Liver (tissue), 9 donors: ENCODE data around the gene SNAPC3. TPM values are rescaled to one million over a fixed set of nuclear protein-coding genes. Genes with fewer than 3 reads are reported as not detected.
A peak's percentile ranks its signal among the peaks of the same experiment; 100 is the strongest.

Source experiments
- DNase-seq: peaks from one replicate; pipeline ENCODE4 v3.0.0-alpha.2; 2017; ENCODE audit warnings: low spot score
- H3K27ac ChIP-seq, 2 donors: one replicate each; pipeline ENCODE4 v1.7.0; 2013; ENCODE audit warnings: inconsistent platforms in 2 of 2, low read length in 2 of 2, control low read depth in 1 of 2, low read depth in 1 of 2, mild to moderate bottlenecking in 1 of 2
- H3K27me3 ChIP-seq, 4 donors: one replicate each; pipeline versions ENCODE4 v1.6.1 to v1.7.0; 2013; ENCODE audit warnings: low read length in 3 of 4, inconsistent platforms in 1 of 4, mild to moderate bottlenecking in 1 of 4, moderate library complexity in 1 of 4; ENCODE audit not compliant: control insufficient read depth in 4 of 4, insufficient read depth in 4 of 4
- H3K36me3 ChIP-seq, 4 donors: one replicate each; pipeline versions ENCODE4 v1.6.1 to v1.7.0; 2013; ENCODE audit warnings: low read length in 3 of 4, mild to moderate bottlenecking in 3 of 4, low read depth in 1 of 4, moderate library complexity in 1 of 4; ENCODE audit not compliant: control insufficient read depth in 4 of 4, insufficient read depth in 3 of 4
- H3K4me1 ChIP-seq, 4 donors: one replicate each; pipeline versions ENCODE4 v1.6.1 to v1.7.0; 2013; ENCODE audit warnings: low read length in 3 of 4, mild to moderate bottlenecking in 3 of 4, moderate library complexity in 1 of 4; ENCODE audit not compliant: control insufficient read depth in 4 of 4, insufficient read depth in 4 of 4
- H3K4me3 ChIP-seq, 3 donors: one replicate each; pipeline versions ENCODE4 v1.6.1 to v1.7.0; 2013; ENCODE audit warnings: low read length in 3 of 3, control low read depth in 1 of 3, low read depth in 1 of 3, mild to moderate bottlenecking in 1 of 3
- H3K9ac ChIP-seq, 2 donors: one replicate each; pipeline ENCODE4 v1.7.0; 2013; ENCODE audit warnings: low read length in 2 of 2, mild to moderate bottlenecking in 2 of 2, moderate library complexity in 2 of 2, control low read depth in 1 of 2, low read depth in 1 of 2
- H3K9me3 ChIP-seq, 4 donors: one replicate each; pipeline versions ENCODE4 v1.6.1 to v1.7.0; 2013; ENCODE audit warnings: low read length in 3 of 4; ENCODE audit not compliant: control insufficient read depth in 4 of 4
- EGR1 ChIP-seq, 2 donors: IDR thresholded peaks; 2 replicates each; pipeline ENCODE4 v1.6.1; 2016 to 2018; ENCODE audit warnings: antibody characterized with exemption in 2 of 2, low read depth in 2 of 2
- FOXA1 ChIP-seq: IDR thresholded peaks from 2 replicates; pipeline ENCODE4 v1.6.1; 2016; ENCODE audit warnings: antibody characterized with exemption
- FOXA2 ChIP-seq: IDR thresholded peaks from 2 replicates; pipeline ENCODE4 v1.6.1; 2016; ENCODE audit warnings: antibody characterized with exemption
- GABPA ChIP-seq, 2 donors: IDR thresholded peaks in 1 of 2; conservative IDR thresholded peaks in 1 of 2; 2 replicates each; pipeline ENCODE4 v1.6.1; 2016; ENCODE audit warnings: antibody characterized with exemption in 2 of 2, mild to moderate bottlenecking in 1 of 2, moderate library complexity in 1 of 2
- HNF4A ChIP-seq, 2 donors: conservative IDR thresholded peaks; 2 replicates each; pipeline ENCODE4 v1.6.1; 2016; ENCODE audit warnings: antibody characterized with exemption in 2 of 2, mild to moderate bottlenecking in 2 of 2
- HNF4G ChIP-seq: IDR thresholded peaks from 2 replicates; pipeline ENCODE4 v1.6.1; 2016; ENCODE audit warnings: antibody characterized with exemption
- JUND ChIP-seq, 2 donors: IDR thresholded peaks; 2 replicates each; pipeline ENCODE4 v1.6.1; 2016; ENCODE audit warnings: antibody characterized with exemption in 2 of 2
- NR2F2 ChIP-seq: IDR thresholded peaks from 2 replicates; pipeline ENCODE4 v1.6.1; 2016; ENCODE audit warnings: antibody characterized with exemption
- RAD21 ChIP-seq, 2 donors: IDR thresholded peaks; 2 replicates each; pipeline ENCODE4 v1.6.1; 2016; ENCODE audit warnings: antibody characterized with exemption in 2 of 2, mild to moderate bottlenecking in 2 of 2
- RXRA ChIP-seq, 2 donors: IDR thresholded peaks; 2 replicates each; pipeline ENCODE4 v1.6.1; 2017 to 2018; ENCODE audit warnings: antibody characterized with exemption in 2 of 2, mild to moderate bottlenecking in 1 of 2
- SP1 ChIP-seq: IDR thresholded peaks from 2 replicates; pipeline ENCODE4 v1.6.1; 2018; ENCODE audit warnings: antibody characterized with exemption, mild to moderate bottlenecking
- TAF1 ChIP-seq: conservative IDR thresholded peaks from 2 replicates; pipeline ENCODE4 v1.6.1; 2016; ENCODE audit warnings: antibody characterized with exemption, mild to moderate bottlenecking
- YY1 ChIP-seq: IDR thresholded peaks from 2 replicates; pipeline ENCODE4 v1.6.1; 2016; ENCODE audit warnings: antibody characterized with exemption, mild to moderate bottlenecking
- WGBS: extraction: QIAGEN DNeasy Blood & Tissue Kit; methylation state at CpG from one replicate; pipeline ENCODE4 v1.1.7; 2013; 5-methylcytosine and 5-hydroxymethylcytosine counted together
- polyA plus RNA-seq, 2 donors: library from polyadenylated mRNA; stranded (reverse) in 1 of 2; unstranded in 1 of 2; fragments of 200-250 nt in 1 of 2; fragments of >200 nt in 1 of 2; fragmentation: Nextera tagmentation in 1 of 2; extraction: Ambion mirVana in 1 of 2; gene quantifications; one replicate each; pipeline versions ENCODE4 v1.2.1 to v1.2.3, GENCODE V29; 2013 to 2015
- total RNA-seq, 2 donors: library from RNA; depleted of rRNA; stranded (reverse); fragments of >200 nt; gene quantifications; one replicate each; pipeline ENCODE4 v1.2.3, GENCODE V29; 2014
- TF ChIP-seq, protein P1 (sequence below): IDR thresholded peaks from 2 replicates; pipeline ENCODE4 v1.6.1; 2016; ENCODE audit warnings: antibody characterized with exemption, mild to moderate bottlenecking
- TF ChIP-seq, protein P2 (sequence below): IDR thresholded peaks from 2 replicates; pipeline ENCODE4 v1.6.1; 2016; ENCODE audit warnings: antibody characterized with exemption
- TF ChIP-seq, protein P3 (sequence below): IDR thresholded peaks from 2 replicates; pipeline ENCODE4 v1.6.1; 2016; ENCODE audit warnings: antibody characterized with exemption
- TF ChIP-seq, protein P4 (sequence below): fragments of 150-350 bp; IDR thresholded peaks from 2 replicates; pipeline ENCODE4 v1.5.1; 2017; ENCODE audit warnings: improper control_type of control experiment, low read depth, low read length; ENCODE audit not compliant: missing input control
- TF ChIP-seq, protein P5 (sequence below): IDR thresholded peaks from 2 replicates; pipeline ENCODE4 v1.6.1; 2016; ENCODE audit warnings: antibody characterized with exemption
- donor health status: healthy.
- donor health status: healthy.
- donor health status: healthy.
- donor health status: healthy.
- donor health status: healthy.

Gene SNAPC3
- 10 to 100 TPM; 18.9 to 19.6 TPM for total RNA-seq
- polyA plus RNA-seq, result 1 to 10 TPM; 7.4 to 8.0 TPM

DNA sequence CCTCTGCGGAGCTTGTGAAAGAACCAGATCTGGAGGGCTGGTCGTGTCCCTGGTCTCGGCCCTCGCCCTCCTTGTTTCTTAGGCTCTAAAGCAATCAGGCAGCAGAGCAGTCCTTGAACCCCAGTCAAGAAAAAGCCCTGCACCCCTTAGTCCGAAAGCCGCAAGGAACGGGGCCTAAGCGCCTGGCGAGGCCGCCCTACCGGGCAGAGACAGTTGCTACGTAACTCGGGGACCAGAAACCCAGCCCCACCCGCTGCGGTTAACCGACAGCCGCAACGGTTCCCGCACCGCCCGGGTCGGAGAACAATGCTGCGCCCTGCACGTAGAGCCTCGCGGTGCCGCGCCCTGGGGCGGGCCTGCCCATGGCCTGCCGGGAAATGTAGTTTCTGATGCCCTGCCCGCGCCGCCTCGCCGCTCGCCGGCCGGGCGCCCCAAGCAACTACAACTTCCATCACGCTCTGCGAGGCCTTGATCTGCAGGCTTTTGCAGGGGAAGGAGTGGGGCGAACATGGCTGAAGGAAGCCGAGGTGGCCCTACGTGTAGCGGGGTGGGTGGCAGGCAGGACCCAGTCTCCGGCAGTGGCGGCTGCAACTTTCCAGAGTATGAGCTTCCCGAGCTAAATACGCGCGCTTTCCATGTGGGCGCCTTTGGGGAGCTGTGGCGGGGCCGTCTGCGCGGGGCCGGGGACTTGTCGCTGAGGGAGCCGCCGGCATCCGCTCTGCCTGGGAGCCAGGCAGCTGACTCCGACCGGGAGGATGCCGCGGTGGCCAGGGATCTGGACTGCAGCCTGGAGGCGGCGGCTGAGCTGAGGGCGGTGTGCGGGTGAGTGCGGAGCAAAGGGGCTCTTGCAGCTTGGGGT is at the start of gene SNAPC3:
Gene SNAPC3 (plus strand): TSS at position 505 of the 859 bp plus-strand sequence. CDS start 4 bp downstream, at position 509.
- Histone ChIP-seq H3K27ac (peak within 1 kb of the TSS; percentile 82 to 86), H3K27me3 (no peaks in the 10 kb centered on the region), H3K36me3 (peaks cover 0 to 4% (median 3%) of the 10 kb centered on the region in 4 donors), H3K9ac (peak within 1 kb of the TSS; percentile 81 to 83), H3K9me3 (no peaks in the 10 kb centered on the region), H3K4me1 (peaks cover 0 to 20% (median 3%) of the 10 kb centered on the region in 4 donors), H3K4me3 (peak within 1 kb of the TSS; percentile 87 to 99 (median 98))
- TF ChIP-seq HNF4A (conservative IDR thresholded peaks at IDR 0.05) (no peak), NR2F2 (no peak), HNF4G (no peak), RAD21 (IDR thresholded peaks at IDR 0.05) (peak; percentile 30 to 63), YY1 (peak; percentile 96), FOXA2 (no peak), JUND (IDR thresholded peaks at IDR 0.05) (no peak), SP1 (peak; percentile 66), FOXA1 (peak; percentile 52), GABPA (IDR thresholded peaks at IDR 0.05 in 1 of 2, conservative IDR thresholded peaks at IDR 0.05 in 1 of 2) (peak in 1 of 2 donors; percentile 36), EGR1 (IDR thresholded peaks at IDR 0.05; ENCODE audit: low read depth in 2 of 2) (no peak), RXRA (IDR thresholded peaks at IDR 0.05) (peak in 1 of 2 donors; percentile 10), TAF1 (peak; percentile 70)
- TF ChIP-seq, protein P1, sequence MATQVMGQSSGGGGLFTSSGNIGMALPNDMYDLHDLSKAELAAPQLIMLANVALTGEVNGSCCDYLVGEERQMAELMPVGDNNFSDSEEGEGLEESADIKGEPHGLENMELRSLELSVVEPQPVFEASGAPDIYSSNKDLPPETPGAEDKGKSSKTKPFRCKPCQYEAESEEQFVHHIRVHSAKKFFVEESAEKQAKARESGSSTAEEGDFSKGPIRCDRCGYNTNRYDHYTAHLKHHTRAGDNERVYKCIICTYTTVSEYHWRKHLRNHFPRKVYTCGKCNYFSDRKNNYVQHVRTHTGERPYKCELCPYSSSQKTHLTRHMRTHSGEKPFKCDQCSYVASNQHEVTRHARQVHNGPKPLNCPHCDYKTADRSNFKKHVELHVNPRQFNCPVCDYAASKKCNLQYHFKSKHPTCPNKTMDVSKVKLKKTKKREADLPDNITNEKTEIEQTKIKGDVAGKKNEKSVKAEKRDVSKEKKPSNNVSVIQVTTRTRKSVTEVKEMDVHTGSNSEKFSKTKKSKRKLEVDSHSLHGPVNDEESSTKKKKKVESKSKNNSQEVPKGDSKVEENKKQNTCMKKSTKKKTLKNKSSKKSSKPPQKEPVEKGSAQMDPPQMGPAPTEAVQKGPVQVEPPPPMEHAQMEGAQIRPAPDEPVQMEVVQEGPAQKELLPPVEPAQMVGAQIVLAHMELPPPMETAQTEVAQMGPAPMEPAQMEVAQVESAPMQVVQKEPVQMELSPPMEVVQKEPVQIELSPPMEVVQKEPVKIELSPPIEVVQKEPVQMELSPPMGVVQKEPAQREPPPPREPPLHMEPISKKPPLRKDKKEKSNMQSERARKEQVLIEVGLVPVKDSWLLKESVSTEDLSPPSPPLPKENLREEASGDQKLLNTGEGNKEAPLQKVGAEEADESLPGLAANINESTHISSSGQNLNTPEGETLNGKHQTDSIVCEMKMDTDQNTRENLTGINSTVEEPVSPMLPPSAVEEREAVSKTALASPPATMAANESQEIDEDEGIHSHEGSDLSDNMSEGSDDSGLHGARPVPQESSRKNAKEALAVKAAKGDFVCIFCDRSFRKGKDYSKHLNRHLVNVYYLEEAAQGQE, result peak; percentile 74
- TF ChIP-seq, protein P2, sequence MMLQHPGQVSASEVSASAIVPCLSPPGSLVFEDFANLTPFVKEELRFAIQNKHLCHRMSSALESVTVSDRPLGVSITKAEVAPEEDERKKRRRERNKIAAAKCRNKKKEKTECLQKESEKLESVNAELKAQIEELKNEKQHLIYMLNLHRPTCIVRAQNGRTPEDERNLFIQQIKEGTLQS, result no peak
- TF ChIP-seq, protein P3, sequence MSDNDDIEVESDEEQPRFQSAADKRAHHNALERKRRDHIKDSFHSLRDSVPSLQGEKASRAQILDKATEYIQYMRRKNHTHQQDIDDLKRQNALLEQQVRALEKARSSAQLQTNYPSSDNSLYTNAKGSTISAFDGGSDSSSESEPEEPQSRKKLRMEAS, result peak; percentile 4
- TF ChIP-seq, protein P4, sequence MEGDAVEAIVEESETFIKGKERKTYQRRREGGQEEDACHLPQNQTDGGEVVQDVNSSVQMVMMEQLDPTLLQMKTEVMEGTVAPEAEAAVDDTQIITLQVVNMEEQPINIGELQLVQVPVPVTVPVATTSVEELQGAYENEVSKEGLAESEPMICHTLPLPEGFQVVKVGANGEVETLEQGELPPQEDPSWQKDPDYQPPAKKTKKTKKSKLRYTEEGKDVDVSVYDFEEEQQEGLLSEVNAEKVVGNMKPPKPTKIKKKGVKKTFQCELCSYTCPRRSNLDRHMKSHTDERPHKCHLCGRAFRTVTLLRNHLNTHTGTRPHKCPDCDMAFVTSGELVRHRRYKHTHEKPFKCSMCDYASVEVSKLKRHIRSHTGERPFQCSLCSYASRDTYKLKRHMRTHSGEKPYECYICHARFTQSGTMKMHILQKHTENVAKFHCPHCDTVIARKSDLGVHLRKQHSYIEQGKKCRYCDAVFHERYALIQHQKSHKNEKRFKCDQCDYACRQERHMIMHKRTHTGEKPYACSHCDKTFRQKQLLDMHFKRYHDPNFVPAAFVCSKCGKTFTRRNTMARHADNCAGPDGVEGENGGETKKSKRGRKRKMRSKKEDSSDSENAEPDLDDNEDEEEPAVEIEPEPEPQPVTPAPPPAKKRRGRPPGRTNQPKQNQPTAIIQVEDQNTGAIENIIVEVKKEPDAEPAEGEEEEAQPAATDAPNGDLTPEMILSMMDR, result no peak
- TF ChIP-seq, protein P5, sequence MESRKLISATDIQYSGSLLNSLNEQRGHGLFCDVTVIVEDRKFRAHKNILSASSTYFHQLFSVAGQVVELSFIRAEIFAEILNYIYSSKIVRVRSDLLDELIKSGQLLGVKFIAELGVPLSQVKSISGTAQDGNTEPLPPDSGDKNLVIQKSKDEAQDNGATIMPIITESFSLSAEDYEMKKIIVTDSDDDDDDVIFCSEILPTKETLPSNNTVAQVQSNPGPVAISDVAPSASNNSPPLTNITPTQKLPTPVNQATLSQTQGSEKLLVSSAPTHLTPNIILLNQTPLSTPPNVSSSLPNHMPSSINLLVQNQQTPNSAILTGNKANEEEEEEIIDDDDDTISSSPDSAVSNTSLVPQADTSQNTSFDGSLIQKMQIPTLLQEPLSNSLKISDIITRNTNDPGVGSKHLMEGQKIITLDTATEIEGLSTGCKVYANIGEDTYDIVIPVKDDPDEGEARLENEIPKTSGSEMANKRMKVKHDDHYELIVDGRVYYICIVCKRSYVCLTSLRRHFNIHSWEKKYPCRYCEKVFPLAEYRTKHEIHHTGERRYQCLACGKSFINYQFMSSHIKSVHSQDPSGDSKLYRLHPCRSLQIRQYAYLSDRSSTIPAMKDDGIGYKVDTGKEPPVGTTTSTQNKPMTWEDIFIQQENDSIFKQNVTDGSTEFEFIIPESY, result peak; percentile 38
- WGBS, result under 1% methylated on average over 70 of the region's 70 CpGs
- DNase-seq, result peak; percentile 93
